HFFc6 (cell line): Measurements from ENCODE around the gene WWP2. TPM values are rescaled to one million over a fixed set of nuclear protein-coding genes. Genes with fewer than 3 reads are reported as not detected.

ENCODE experiments used
- DNase-seq: peaks from one replicate; pipeline ENCODE4 v3.0.0-alpha.2; 2018
- H3K27ac Mint-ChIP-seq: 2 replicates; pipeline ENCODE4 v1.8.0; 2020; ENCODE audit warnings: mild to moderate bottlenecking, mixed read lengths
- H3K27me3 Mint-ChIP-seq: 2 replicates; pipeline ENCODE4 v1.8.0; 2021; ENCODE audit warnings: mild to moderate bottlenecking, moderate library complexity, mixed read lengths; ENCODE audit not compliant: insufficient read depth
- H3K36me3 Mint-ChIP-seq: 2 replicates; pipeline ENCODE4 v1.8.0; 2021; ENCODE audit warnings: low read depth, mixed read lengths
- H3K4me1 Mint-ChIP-seq: 2 replicates; pipeline ENCODE4 v1.8.0; 2020; ENCODE audit warnings: low read depth, mixed read lengths
- H3K4me3 Mint-ChIP-seq: 2 replicates; pipeline ENCODE4 v1.8.0; 2020; ENCODE audit warnings: mild to moderate bottlenecking, moderate library complexity, mixed read lengths
- H3K9me3 Mint-ChIP-seq: 2 replicates; pipeline ENCODE4 v1.8.0; 2020; ENCODE audit warnings: mild to moderate bottlenecking, mixed read lengths
- CTCF ChIP-seq: fragments of 200-600 bp; sonication (generic); IDR thresholded peaks from 2 replicates; pipeline ENCODE4 v1.5.0; 2021; ENCODE audit warnings: antibody characterized with exemption, mild to moderate bottlenecking
- total RNA-seq, 6 experiments: library from RNA; stranded (reverse); fragmentation: NEBNext Ultra II Directional; extraction: Animal tissue kit (Norgen Biotek cat#: 25700); gene quantifications; 2 replicates in 1 of 6; 3 replicates in 5 of 6; pipeline ENCODE4 v1.2.3, GENCODE V29; 2021

The WWP2 gene
- total RNA-seq, 6 experiments from 2014 or later: 24.6 to 33.9 (median 30.5) TPM

GRCh38 chr16:69934751-69935150, 172.6 kb downstream of the WWP2 start:
- Mint-ChIP-seq H3K27me3 (peaks cover 3% of the 10 kb centered on the region; the same call in 1 of the 2 replicates), H3K4me3 (no peak overlapping the region), H3K9me3 (no peaks in the 10 kb centered on the region), H3K4me1 (no peaks in the 10 kb centered on the region), H3K36me3 (peaks cover 12% of the 10 kb centered on the region; the same call in 1 of the 2 replicates), H3K27ac (no peak overlapping the region)
- no peak for TF ChIP-seq CTCF
- DNase-seq: no peak

GRCh38 chr16:69935278-69935711, 173.2 kb downstream of the WWP2 start:
- no peak for DNase-seq
- Mint-ChIP-seq H3K27ac (no peak overlapping the region), H3K4me1 (no peaks in the 10 kb centered on the region), H3K9me3 (no peaks in the 10 kb centered on the region), H3K36me3 (peaks cover 12% of the 10 kb centered on the region; the same call in 1 of the 2 replicates), H3K27me3 (peaks cover 3% of the 10 kb centered on the region; the same call in 1 of the 2 replicates), H3K4me3 (no peak overlapping the region)
- TF ChIP-seq CTCF: no peak

GRCh38 chr16:69935740-69936139, 173.6 kb downstream of the WWP2 start:
- TF ChIP-seq CTCF: no peak
- Mint-ChIP-seq H3K27ac (no peak overlapping the region), H3K36me3 (peaks cover 12% of the 10 kb centered on the region; the same call in 1 of the 2 replicates), H3K4me3 (no peak overlapping the region), H3K4me1 (no peaks in the 10 kb centered on the region), H3K27me3 (peaks cover 3% of the 10 kb centered on the region; the same call in 1 of the 2 replicates), H3K9me3 (no peaks in the 10 kb centered on the region)
- no peak for DNase-seq

DNA sequence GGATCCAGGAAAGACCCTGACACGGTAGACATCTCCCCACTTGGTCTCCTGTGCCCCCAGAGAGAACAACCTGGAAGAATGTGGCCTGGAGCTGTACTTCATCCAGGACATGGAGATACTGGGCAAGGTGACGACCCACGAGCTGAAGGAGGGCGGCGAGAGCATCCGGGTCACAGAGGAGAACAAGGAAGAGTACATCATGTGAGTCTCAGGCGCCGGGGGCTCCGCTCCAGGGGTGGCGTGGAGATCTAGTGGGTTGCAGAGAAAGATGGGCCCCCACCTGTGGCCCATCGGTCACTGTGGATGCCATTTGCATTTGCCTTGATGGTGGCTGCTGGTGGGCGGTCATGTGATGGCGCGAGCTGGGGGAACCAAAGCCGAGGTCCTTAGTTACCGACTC, 174.1 kb downstream of the WWP2 start:
- no peak for DNase-seq

DNA sequence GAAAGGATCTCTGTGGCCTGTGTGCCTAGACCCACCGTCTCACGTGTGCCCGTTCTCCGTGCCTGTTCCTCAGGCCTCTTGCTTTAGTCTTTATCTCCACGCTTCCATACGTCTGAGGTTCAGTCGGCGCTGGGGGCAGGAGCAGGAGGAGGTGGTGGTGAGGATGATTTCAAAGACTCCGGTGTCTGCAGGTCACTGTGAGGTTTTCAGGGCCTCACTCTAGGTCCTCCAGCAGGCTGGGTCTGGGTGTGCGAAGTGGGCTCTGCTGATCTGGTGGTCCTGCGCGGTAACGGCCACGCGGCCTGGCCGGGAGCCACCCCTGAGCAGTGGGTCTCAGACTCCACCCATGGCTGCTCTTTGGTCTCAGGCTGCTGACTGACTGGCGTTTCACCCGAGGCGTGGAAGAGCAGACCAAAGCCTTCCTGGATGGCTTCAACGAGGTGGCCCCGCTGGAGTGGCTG, 174.6 kb downstream of the WWP2 start:
- Mint-ChIP-seq H3K9me3 (no peaks in the 10 kb centered on the region), H3K36me3 (peaks cover 7% of the 10 kb centered on the region; the same call in 1 of the 2 replicates), H3K4me3 (no peak overlapping the region), H3K27me3 (no peaks in the 10 kb centered on the region), H3K4me1 (no peaks in the 10 kb centered on the region), H3K27ac (no peak overlapping the region)
- TF ChIP-seq CTCF: no peak
- no peak for DNase-seq

More for the DNA sequence above, 174.1 kb downstream of the WWP2 start:
- Mint-ChIP-seq H3K4me1 (no peaks in the 10 kb centered on the region), H3K27me3 (peaks cover 2% of the 10 kb centered on the region; the same call in 1 of the 2 replicates), H3K4me3 (no peak overlapping the region), H3K9me3 (no peaks in the 10 kb centered on the region), H3K27ac (no peak overlapping the region), H3K36me3 (peaks cover 8% of the 10 kb centered on the region; the same call in 1 of the 2 replicates)
- TF ChIP-seq CTCF: no peak
